Ishikawa (cell line): ENCODE data around the gene PBX3.

Experiments
- CEBPB ChIP-seq: IDR thresholded peaks from 2 replicates; pipeline ENCODE4 v1.6.1; 2012
- CREB1 ChIP-seq: IDR thresholded peaks from 2 replicates; pipeline ENCODE4 v1.6.1; 2012; ENCODE audit warnings: low read depth
- MAX ChIP-seq: IDR thresholded peaks from 2 replicates; pipeline ENCODE4 v1.6.1; 2012
- RAD21 ChIP-seq: IDR thresholded peaks from 2 replicates; pipeline ENCODE4 v1.6.1; 2012; ENCODE audit warnings: low read depth
- REST ChIP-seq: IDR thresholded peaks from 2 replicates; pipeline ENCODE4 v1.6.1; 2012; ENCODE audit warnings: low read depth, mild to moderate bottlenecking
- TAF1 ChIP-seq: IDR thresholded peaks from 2 replicates; pipeline ENCODE4 v1.6.1; 2012; ENCODE audit warnings: low read depth, mild to moderate bottlenecking
- TEAD4 ChIP-seq: IDR thresholded peaks from 2 replicates; pipeline ENCODE4 v1.6.1; 2012

GRCh38 chr9:125805057-125805456 is 57.9 kb downstream of the PBX3 start:
- no peak for TF ChIP-seq MAX
- no peak for TF ChIP-seq CREB1
- TF ChIP-seq REST = no peak
- no peak for TF ChIP-seq TAF1
- no peak for TF ChIP-seq RAD21
- no peak for TF ChIP-seq TEAD4
- no peak for TF ChIP-seq CEBPB
